ENCODE results near the gene THSD4. TPM values are rescaled to one million over a fixed set of nuclear protein-coding genes. Genes with fewer than 3 reads are reported as not detected.

THSD4 gene
- total RNA-seq, 1 donor, result 15.6 TPM

DNA sequence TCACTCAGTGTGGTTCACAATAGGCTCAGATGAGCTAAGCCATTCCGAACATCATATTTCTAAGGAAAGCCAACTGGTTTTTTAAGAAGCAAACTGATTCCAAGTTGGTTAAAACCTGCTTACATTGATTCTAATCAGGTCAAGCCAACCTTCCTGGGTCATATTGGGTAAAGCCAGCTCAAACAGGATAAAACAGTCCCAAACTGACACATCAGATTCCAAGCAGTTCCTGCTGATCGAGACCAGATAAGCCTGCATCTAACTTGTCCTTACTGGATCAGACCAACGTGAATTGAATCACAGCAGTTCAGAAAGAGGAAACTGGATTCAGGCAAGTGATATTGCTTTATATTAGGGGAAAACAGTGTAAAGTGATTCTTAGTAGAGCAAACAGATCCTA lies 18.6 kb upstream of the THSD4 start:
- Histone ChIP-seq H3K36me3 (ENCODE audit: insufficient read depth, low read length) (no peaks in the 10 kb centered on the region), H3K4me2 (ENCODE audit: insufficient read depth, low read length) (no peak overlapping the region), H4K20me1 (ENCODE audit: insufficient read depth, low read length) (no peaks in the 10 kb centered on the region), H2AFZ (ENCODE audit: low read length) (peak overlapping the region; percentile 76), H3K4me3 (ENCODE audit: insufficient read depth, low read length) (no peak overlapping the region), H3K27me3 (ENCODE audit: insufficient read depth, low read length) (no peaks in the 10 kb centered on the region), H3K4me1 (ENCODE audit: insufficient read depth, low read length) (peaks cover 24% of the 10 kb centered on the region), H3K79me2 (ENCODE audit: insufficient read depth, low read length) (no peaks in the 10 kb centered on the region), H3K27ac (ENCODE audit: low read depth, low read length) (peak overlapping the region; percentile 80), H3K9me3 (ENCODE audit: low read depth, low read length) (no peaks in the 10 kb centered on the region)
- no peak for DNase-seq (ENCODE audit: insufficient read length, low spot score, missing footprints)
- TF ChIP-seq, protein P1, sequence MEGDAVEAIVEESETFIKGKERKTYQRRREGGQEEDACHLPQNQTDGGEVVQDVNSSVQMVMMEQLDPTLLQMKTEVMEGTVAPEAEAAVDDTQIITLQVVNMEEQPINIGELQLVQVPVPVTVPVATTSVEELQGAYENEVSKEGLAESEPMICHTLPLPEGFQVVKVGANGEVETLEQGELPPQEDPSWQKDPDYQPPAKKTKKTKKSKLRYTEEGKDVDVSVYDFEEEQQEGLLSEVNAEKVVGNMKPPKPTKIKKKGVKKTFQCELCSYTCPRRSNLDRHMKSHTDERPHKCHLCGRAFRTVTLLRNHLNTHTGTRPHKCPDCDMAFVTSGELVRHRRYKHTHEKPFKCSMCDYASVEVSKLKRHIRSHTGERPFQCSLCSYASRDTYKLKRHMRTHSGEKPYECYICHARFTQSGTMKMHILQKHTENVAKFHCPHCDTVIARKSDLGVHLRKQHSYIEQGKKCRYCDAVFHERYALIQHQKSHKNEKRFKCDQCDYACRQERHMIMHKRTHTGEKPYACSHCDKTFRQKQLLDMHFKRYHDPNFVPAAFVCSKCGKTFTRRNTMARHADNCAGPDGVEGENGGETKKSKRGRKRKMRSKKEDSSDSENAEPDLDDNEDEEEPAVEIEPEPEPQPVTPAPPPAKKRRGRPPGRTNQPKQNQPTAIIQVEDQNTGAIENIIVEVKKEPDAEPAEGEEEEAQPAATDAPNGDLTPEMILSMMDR (IDR thresholded peaks at IDR 0.05; ENCODE audit: extremely low read depth, low read depth, low read length), result no peak

DNA sequence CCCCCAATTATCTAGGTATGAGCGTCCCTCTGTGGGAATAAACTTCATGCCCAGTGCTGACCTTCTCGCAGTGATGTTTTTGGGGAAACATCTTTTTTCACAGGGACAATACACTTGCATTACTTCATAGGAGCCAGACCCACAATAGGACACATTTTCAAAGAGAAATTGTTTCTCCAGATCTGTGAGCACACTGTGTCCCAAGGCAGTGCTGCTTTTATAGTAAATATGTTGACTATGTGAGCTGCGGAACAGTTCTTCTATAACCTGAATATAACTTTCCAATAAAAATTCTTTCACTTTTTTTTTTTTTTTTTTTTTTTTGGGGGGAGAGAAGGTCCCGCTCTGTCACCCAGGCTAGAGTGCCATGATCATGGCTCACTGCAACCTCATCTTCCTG lies 17.4 kb upstream of the THSD4 start:
- H3K79me2 ChIP-seq (ENCODE audit: insufficient read depth, low read length), result no peaks in the 10 kb centered on the region
- H3K27ac ChIP-seq (ENCODE audit: low read depth, low read length), result no peak overlapping the region
- TF ChIP-seq, protein P1 (IDR thresholded peaks at IDR 0.05; ENCODE audit: extremely low read depth, low read depth, low read length), result no peak
- peaks cover 22% of the 10 kb centered on the region for H3K4me1 ChIP-seq (ENCODE audit: insufficient read depth, low read length)
- H3K36me3 ChIP-seq (ENCODE audit: insufficient read depth, low read length), result no peaks in the 10 kb centered on the region
- no peak for DNase-seq (ENCODE audit: insufficient read length, low spot score, missing footprints)
- no peak overlapping the region for H3K4me3 ChIP-seq (ENCODE audit: insufficient read depth, low read length)
- H2AFZ ChIP-seq (ENCODE audit: low read length), result no peak overlapping the region
- H4K20me1 ChIP-seq (ENCODE audit: insufficient read depth, low read length), result no peaks in the 10 kb centered on the region
- H3K27me3 ChIP-seq (ENCODE audit: insufficient read depth, low read length), result no peaks in the 10 kb centered on the region
- H3K9me3 ChIP-seq (ENCODE audit: low read depth, low read length), result no peaks in the 10 kb centered on the region
- H3K4me2 ChIP-seq (ENCODE audit: insufficient read depth, low read length), result no peak overlapping the region

- Histone ChIP-seq H3K36me3 (ENCODE audit: insufficient read depth, low read length) (no peaks in the 10 kb centered on the region), H3K27ac (ENCODE audit: low read depth, low read length) (no peak overlapping the region), H2AFZ (ENCODE audit: low read length) (no peak overlapping the region), H3K79me2 (ENCODE audit: insufficient read depth, low read length) (no peaks in the 10 kb centered on the region), H3K9me3 (ENCODE audit: low read depth, low read length) (no peaks in the 10 kb centered on the region), H3K4me3 (ENCODE audit: insufficient read depth, low read length) (no peak overlapping the region), H4K20me1 (ENCODE audit: insufficient read depth, low read length) (no peaks in the 10 kb centered on the region), H3K4me2 (ENCODE audit: insufficient read depth, low read length) (no peak overlapping the region), H3K4me1 (ENCODE audit: insufficient read depth, low read length) (peaks cover 11% of the 10 kb centered on the region), H3K27me3 (ENCODE audit: insufficient read depth, low read length) (no peaks in the 10 kb centered on the region)
- no peak for DNase-seq (ENCODE audit: insufficient read length, low spot score, missing footprints)
- TF ChIP-seq, protein P1 (IDR thresholded peaks at IDR 0.05; ENCODE audit: extremely low read depth, low read depth, low read length), result no peak
These were observed 16.4 kb upstream of the THSD4 start for GRCh38 chr15:71098920-71099319.

- DNase-seq (ENCODE audit: insufficient read length, low spot score, missing footprints), result no peak
- Histone ChIP-seq H3K27me3 (ENCODE audit: insufficient read depth, low read length) (no peaks in the 10 kb centered on the region), H3K27ac (ENCODE audit: low read depth, low read length) (no peak overlapping the region), H3K9me3 (ENCODE audit: low read depth, low read length) (no peaks in the 10 kb centered on the region), H2AFZ (ENCODE audit: low read length) (peak overlapping the region; percentile 61), H3K36me3 (ENCODE audit: insufficient read depth, low read length) (no peaks in the 10 kb centered on the region), H3K4me2 (ENCODE audit: insufficient read depth, low read length) (peak overlapping the region; percentile 12), H3K79me2 (ENCODE audit: insufficient read depth, low read length) (no peaks in the 10 kb centered on the region), H4K20me1 (ENCODE audit: insufficient read depth, low read length) (no peaks in the 10 kb centered on the region), H3K4me3 (ENCODE audit: insufficient read depth, low read length) (no peak overlapping the region), H3K4me1 (ENCODE audit: insufficient read depth, low read length) (no peaks in the 10 kb centered on the region)
- TF ChIP-seq, protein P1 (IDR thresholded peaks at IDR 0.05; ENCODE audit: extremely low read depth, low read depth, low read length), result peak; percentile 76
These were observed 12.1 kb upstream of the THSD4 start for GRCh38 chr15:71103102-71103676.
